Esophagus muscularis mucosa (tissue), 4 donors: ENCODE measurements around the gene SDR42E1. TPM values are rescaled to one million over a fixed set of nuclear protein-coding genes. Genes with fewer than 3 reads are reported as not detected.

Source experiments
- DNase-seq: peaks from one replicate; pipeline ENCODE4 v3.0.0-alpha.2; 2017; ENCODE audit errors: extremely low spot score
- H3K27ac ChIP-seq, 4 donors: fragments of 200-600 bp; sonication (generic); replicated peaks in 1 of 4; 1 replicate in 3 of 4; 2 replicates in 1 of 4; pipeline ENCODE4 v1.5.1; 2016 to 2019; ENCODE audit warnings: mild to moderate bottlenecking in 1 of 4
- H3K27me3 ChIP-seq, 4 donors: fragments of 200-600 bp; sonication (generic); one replicate each; pipeline versions ENCODE4 v1.5.1 to v1.6.0; 2016 to 2019
- H3K36me3 ChIP-seq, 4 donors: fragments of 200-600 bp; sonication (generic); one replicate each; pipeline ENCODE4 v1.5.1; 2016 to 2019
- H3K4me1 ChIP-seq, 4 donors: fragments of 200-600 bp; sonication (generic); one replicate each; pipeline ENCODE4 v1.5.1; 2016 to 2019
- H3K4me3 ChIP-seq, 4 donors: fragments of 200-600 bp; sonication (generic); 1 replicate in 2 of 4; 2 replicates in 2 of 4; pipeline ENCODE4 v1.5.1; 2016 to 2019; ENCODE audit warnings: mild to moderate bottlenecking in 4 of 4, moderate library complexity in 1 of 4
- H3K9me3 ChIP-seq, 4 donors: fragments of 200-600 bp; sonication (generic); 1 replicate in 3 of 4; 2 replicates in 1 of 4; pipeline ENCODE4 v1.5.1; 2016 to 2019
- EP300 ChIP-seq: sonication (generic); formaldehyde crosslinking; IDR thresholded peaks from one replicate; pipeline ENCODE4 v1.6.1; 2017; ENCODE audit warnings: antibody characterized with exemption
- POLR2A ChIP-seq: fragments of 450-650 bp; IDR thresholded peaks from one replicate; pipeline ENCODE4 v1.6.1; 2017; ENCODE audit warnings: antibody characterized with exemption, moderate library complexity, mild to moderate bottlenecking, low read depth
- POLR2AphosphoS5 ChIP-seq, 2 donors: sonication (generic); formaldehyde crosslinking; IDR thresholded peaks; one replicate each; pipeline ENCODE4 v1.6.1; 2017; ENCODE audit warnings: antibody characterized with exemption in 2 of 2
- WGBS: methylation state at CpG from one replicate; pipeline ENCODE4 v1.1.5; 2018; 5-methylcytosine and 5-hydroxymethylcytosine counted together
- intact Hi-C: fragments of 100-400 bp; cut with DNase I; formaldehyde crosslinking; loops from one replicate; pipeline ENCODE4 v1.15.1; 2023
- total RNA-seq, 4 donors: library from RNA; depleted of rRNA; stranded (reverse); fragments of >200 nt; gene quantifications; one replicate each; pipeline versions ENCODE4 v1.1.0 to v1.2.1, GENCODE V29; 2016
- TF ChIP-seq, protein P1 (sequence below), 3 experiments: fragments of 200-600 bp in 2 of 3; fragments of 450-650 bp in 1 of 3; sonication (generic) in 2 of 3; IDR thresholded peaks; one replicate each; pipeline ENCODE4 v1.5.1; 2017 to 2019; ENCODE audit warnings: antibody characterized with exemption in 3 of 3, mild to moderate bottlenecking in 2 of 3, moderate library complexity in 1 of 3

The SDR42E1 gene
- total RNA-seq, 4 donors from 2014 or later, result 0.66 to 1.3 (median 1.00) TPM

DNA sequence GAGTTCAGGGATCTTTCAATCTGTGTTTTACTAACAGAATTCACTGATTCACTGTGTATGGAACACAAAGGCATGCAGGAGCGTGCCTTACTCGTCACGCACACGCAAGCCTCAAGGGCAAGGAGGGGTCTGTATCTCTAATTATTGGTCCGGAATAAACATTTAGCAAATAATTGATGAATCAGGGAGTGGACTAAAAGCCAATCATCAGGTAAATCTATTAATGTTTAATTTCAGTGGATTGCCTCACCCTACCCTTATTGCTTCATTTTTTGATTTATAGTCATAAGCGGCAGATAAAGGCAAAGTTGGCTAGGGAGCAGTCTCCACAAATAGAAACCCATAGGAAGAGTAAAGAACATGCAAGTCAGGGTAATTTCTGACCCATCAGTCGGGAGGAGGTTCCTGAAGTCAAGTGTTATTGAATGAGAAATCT, 16.4 kb upstream of the SDR42E1 start:
- H3K27ac ChIP-seq, result no peak overlapping the region
- TF ChIP-seq, protein P1, sequence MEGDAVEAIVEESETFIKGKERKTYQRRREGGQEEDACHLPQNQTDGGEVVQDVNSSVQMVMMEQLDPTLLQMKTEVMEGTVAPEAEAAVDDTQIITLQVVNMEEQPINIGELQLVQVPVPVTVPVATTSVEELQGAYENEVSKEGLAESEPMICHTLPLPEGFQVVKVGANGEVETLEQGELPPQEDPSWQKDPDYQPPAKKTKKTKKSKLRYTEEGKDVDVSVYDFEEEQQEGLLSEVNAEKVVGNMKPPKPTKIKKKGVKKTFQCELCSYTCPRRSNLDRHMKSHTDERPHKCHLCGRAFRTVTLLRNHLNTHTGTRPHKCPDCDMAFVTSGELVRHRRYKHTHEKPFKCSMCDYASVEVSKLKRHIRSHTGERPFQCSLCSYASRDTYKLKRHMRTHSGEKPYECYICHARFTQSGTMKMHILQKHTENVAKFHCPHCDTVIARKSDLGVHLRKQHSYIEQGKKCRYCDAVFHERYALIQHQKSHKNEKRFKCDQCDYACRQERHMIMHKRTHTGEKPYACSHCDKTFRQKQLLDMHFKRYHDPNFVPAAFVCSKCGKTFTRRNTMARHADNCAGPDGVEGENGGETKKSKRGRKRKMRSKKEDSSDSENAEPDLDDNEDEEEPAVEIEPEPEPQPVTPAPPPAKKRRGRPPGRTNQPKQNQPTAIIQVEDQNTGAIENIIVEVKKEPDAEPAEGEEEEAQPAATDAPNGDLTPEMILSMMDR (IDR thresholded peaks at IDR 0.05), result no peak
- TF ChIP-seq POLR2AphosphoS5 (IDR thresholded peaks at IDR 0.05) (no peak), POLR2A (no peak), EP300 (no peak)
- peaks cover 0 to 4% (median 0%) of the 10 kb centered on the region in 4 donors for H3K27me3 ChIP-seq
- DNase-seq, result no peak
- intact Hi-C loops, result no loop called here
- no peaks in the 10 kb centered on the region for H3K9me3 ChIP-seq
- no peak overlapping the region for H3K4me3 ChIP-seq
- H3K36me3 ChIP-seq, result no peaks in the 10 kb centered on the region
- H3K4me1 ChIP-seq, result no peaks in the 10 kb centered on the region
- 85% methylated on average over 7 of the region's 7 CpGs for WGBS

DNA sequence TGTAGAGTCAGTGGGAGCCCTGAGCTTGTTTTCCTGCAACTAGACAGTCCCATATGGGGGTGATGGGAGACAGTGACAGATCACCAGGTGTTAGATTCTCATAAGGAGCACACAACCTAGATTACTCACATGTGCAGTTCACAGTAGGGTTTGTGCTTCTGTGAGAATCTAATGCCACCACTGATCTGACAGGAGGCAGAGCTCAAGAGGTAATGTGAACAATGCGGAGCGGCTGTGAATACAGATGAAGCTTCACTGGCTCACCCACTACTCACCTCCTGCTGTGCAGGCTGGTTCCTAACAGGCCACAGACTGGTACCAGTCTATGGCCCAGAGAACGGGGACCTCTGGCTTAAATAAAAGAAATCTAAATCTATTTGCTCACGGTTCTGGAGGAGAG, 13.6 kb upstream of the SDR42E1 start:
- Histone ChIP-seq H3K4me3 (no peak overlapping the region), H3K9me3 (no peaks in the 10 kb centered on the region), H3K4me1 (no peaks in the 10 kb centered on the region), H3K27me3 (peaks cover 0 to 10% (median 0%) of the 10 kb centered on the region in 4 donors), H3K27ac (no peak overlapping the region), H3K36me3 (no peaks in the 10 kb centered on the region)
- WGBS, result 87% methylated on average over 4 of the region's 4 CpGs
- no peak for DNase-seq
- intact Hi-C loops, result no loop called here
- TF ChIP-seq POLR2AphosphoS5 (IDR thresholded peaks at IDR 0.05) (no peak), POLR2A (no peak), EP300 (no peak)
- TF ChIP-seq, protein P1 (IDR thresholded peaks at IDR 0.05), result no peak

DNA sequence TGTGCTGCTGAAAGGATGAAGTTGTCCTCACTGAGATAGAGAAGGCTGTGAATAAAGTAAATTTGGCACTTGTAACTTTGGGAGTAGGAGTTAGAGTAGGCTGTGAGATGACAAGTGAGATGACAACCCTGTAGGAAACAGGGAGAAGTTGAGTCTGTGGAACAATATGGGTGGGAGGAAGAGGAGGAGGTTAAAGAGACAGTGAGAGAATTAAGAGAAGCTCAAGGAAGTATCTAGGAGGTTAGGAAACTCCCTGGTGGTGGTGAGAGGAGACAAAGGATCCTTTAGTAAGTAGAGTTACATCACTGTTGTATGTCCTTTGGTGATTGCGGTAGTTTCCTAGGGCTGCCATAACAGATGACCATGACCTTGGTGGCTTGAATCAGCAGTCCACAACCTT, 13.0 kb upstream of the SDR42E1 start:
- Histone ChIP-seq H3K27me3 (peaks cover 0 to 10% (median 0%) of the 10 kb centered on the region in 4 donors), H3K36me3 (no peaks in the 10 kb centered on the region), H3K9me3 (no peaks in the 10 kb centered on the region), H3K27ac (no peak overlapping the region), H3K4me1 (no peaks in the 10 kb centered on the region), H3K4me3 (no peak overlapping the region)
- DNase-seq, result no peak
- intact Hi-C loops, result no loop called here
- WGBS, result 100% methylated on average over 1 of the region's 1 CpG
- no peak for TF ChIP-seq EP300
- TF ChIP-seq POLR2AphosphoS5 (IDR thresholded peaks at IDR 0.05), result no peak
- TF ChIP-seq, protein P1 (IDR thresholded peaks at IDR 0.05), result no peak
- TF ChIP-seq POLR2A, result no peak

DNA sequence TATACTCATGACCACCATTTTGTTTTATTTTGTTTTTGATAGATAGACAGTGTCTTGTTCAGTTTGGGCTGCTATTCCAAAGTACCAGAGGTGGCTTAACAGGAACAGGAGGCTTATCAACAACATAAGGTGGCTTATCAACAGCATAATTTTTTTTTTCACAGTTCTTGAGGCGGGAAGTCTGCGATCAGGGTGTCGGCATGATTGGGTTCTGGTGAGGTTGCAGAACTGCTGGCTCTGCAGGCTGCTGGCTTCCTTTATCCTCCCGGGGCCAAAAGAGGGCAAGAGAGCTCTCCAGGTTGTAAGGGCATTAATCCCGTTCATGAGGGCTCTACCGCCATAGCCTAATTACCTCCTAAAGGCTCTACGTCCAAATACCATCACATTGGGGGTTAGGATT, 11.9 kb upstream of the SDR42E1 start:
- DNase-seq, result no peak
- Histone ChIP-seq H3K36me3 (no peaks in the 10 kb centered on the region), H3K4me3 (no peak overlapping the region), H3K27me3 (peaks cover 0 to 10% (median 0%) of the 10 kb centered on the region in 4 donors), H3K27ac (no peak overlapping the region), H3K4me1 (no peaks in the 10 kb centered on the region), H3K9me3 (no peaks in the 10 kb centered on the region)
- intact Hi-C loops, result no loop called here
- 76% methylated on average over 7 of the region's 7 CpGs for WGBS
- TF ChIP-seq, protein P1 (IDR thresholded peaks at IDR 0.05), result no peak
- TF ChIP-seq POLR2A, result no peak
- TF ChIP-seq EP300, result no peak
- no peak for TF ChIP-seq POLR2AphosphoS5 (IDR thresholded peaks at IDR 0.05)

DNA sequence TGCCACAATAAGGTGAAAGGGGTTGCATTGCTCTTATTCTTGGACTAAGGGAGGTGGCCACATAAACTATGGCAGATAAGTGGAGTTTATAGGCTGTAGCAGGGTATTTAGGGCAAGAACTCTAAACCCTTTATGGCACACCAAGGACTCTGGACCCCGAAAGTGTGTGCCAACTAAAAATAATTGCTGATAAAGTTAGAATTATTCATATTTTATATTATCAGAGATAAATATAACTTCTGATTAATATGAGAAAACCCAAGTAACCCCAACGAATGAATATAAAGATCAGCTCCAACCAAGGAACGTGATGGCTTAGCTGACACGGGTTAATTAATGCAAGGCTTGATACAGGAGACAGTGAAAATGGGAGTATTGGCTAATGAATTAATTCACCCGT, 8.8 kb upstream of the SDR42E1 start:
- no peaks in the 10 kb centered on the region for H3K36me3 ChIP-seq
- no peak overlapping the region for H3K27ac ChIP-seq
- TF ChIP-seq, protein P1 (IDR thresholded peaks at IDR 0.05), result no peak
- TF ChIP-seq POLR2AphosphoS5 (IDR thresholded peaks at IDR 0.05) (no peak), EP300 (no peak), POLR2A (no peak)
- H3K4me1 ChIP-seq, result peaks cover 0 to 6% (median 2%) of the 10 kb centered on the region in 4 donors
- intact Hi-C loops, result no loop called here
- no peak overlapping the region for H3K4me3 ChIP-seq
- WGBS, result 91% methylated on average over 5 of the region's 5 CpGs
- H3K27me3 ChIP-seq, result peaks cover 0 to 6% (median 0%) of the 10 kb centered on the region in 4 donors
- H3K9me3 ChIP-seq, result peaks cover 0 to 3% (median 1%) of the 10 kb centered on the region in 4 donors
- DNase-seq, result no peak
